GM12878 (cell line): ENCODE data around the gene EFCAB8. TPM values are rescaled to one million over a fixed set of nuclear protein-coding genes. Genes with fewer than 3 reads are reported as not detected.

ENCODE experiments used
- ATAC-seq: fragments of 200-7000 bp; cut with Tn5 transposase; 3 replicates; pipeline ENCODE4 v1.9.1; 2020; ENCODE audit warnings: mild to moderate bottlenecking, moderate library complexity
- BruUV-seq: library from RNA; stranded (reverse); fragments of 400-500 nt; replicated peaks from 2 replicates; lab custom pipeline; 2021; lab: Mats Ljungman, UMichigan
- CTCF ChIA-PET: fragments of 300-600 bp; sonication (Branson Sonifier 250); formaldehyde crosslinking; extraction: SDS; loops from one replicate; lab custom pipeline; 2021; ENCODE audit warnings: inconsistent platforms; lab: Yijun Ruan, JAX
- POLR2A ChIA-PET: fragments of 350-600 bp; formaldehyde crosslinking; extraction: SDS; loops from one replicate; lab custom pipeline; 2021; ENCODE audit warnings: inconsistent platforms; lab: Charles Lee
- RAD21 ChIA-PET: fragments of 300-600 bp; sonication (Branson Sonifier 250); formaldehyde crosslinking; loops from one replicate; lab custom pipeline; 2023; ENCODE audit warnings: antibody characterized with exemption; ENCODE audit not compliant: unreplicated experiment; lab: Charles Lee
- SMC1A ChIA-PET: fragments of 300-600 bp; sonication (Branson Sonifier 250); formaldehyde crosslinking; loops from one replicate; lab custom pipeline; 2023; ENCODE audit not compliant: unreplicated experiment, uncharacterized antibody; lab: Charles Lee
- DNase-seq: peaks from one replicate; pipeline ENCODE4 v3.0.0-alpha.2; 2011; ENCODE audit warnings: low read depth, low spot score
- FAIRE-seq: peaks from 3 replicates; lab custom pipeline; 2011; peaks lifted over from hg19 to GRCh38; lab: Jason Lieb, UNC
- H2AFZ ChIP-seq: 2 replicates; pipeline ENCODE4 v1.6.0; 2011; ENCODE audit warnings: low read depth, low read length, control low read depth; ENCODE audit not compliant: control insufficient read depth
- H3K27ac ChIP-seq: 2 replicates; pipeline ENCODE4 v1.5.1; 2011; ENCODE audit warnings: control low read depth; ENCODE audit not compliant: control insufficient read depth, insufficient read depth
- H3K27me3 ChIP-seq, 2 experiments: replicated peaks in 1 of 2; 2 replicates each; pipeline versions ENCODE4 v1.6.0 to v1.6.1; 2011; ENCODE audit warnings: low read length in 1 of 2; ENCODE audit not compliant: control insufficient read depth in 2 of 2, insufficient read depth in 2 of 2
- H3K36me3 ChIP-seq, 2 experiments: 2 replicates each; pipeline ENCODE4 v1.5.1; 2011; ENCODE audit warnings: low read length in 1 of 2; ENCODE audit not compliant: control insufficient read depth in 2 of 2, insufficient read depth in 2 of 2
- H3K4me1 ChIP-seq: 2 replicates; pipeline ENCODE4 v1.6.1; 2011; ENCODE audit warnings: mild to moderate bottlenecking, low read length, moderate library complexity, mixed read lengths; ENCODE audit not compliant: control insufficient read depth, insufficient read depth
- H3K4me2 ChIP-seq: 2 replicates; pipeline ENCODE4 v1.6.0; 2011; ENCODE audit warnings: control low read depth; ENCODE audit not compliant: control insufficient read depth, insufficient read depth
- H3K4me3 ChIP-seq: fragments of 200-600 bp; sonication (generic); 2 replicates; pipeline ENCODE4 v1.5.1; 2016
- H3K79me2 ChIP-seq: 2 replicates; pipeline ENCODE4 v1.6.0; 2011; ENCODE audit warnings: low read length; ENCODE audit not compliant: control insufficient read depth, insufficient read depth
- H3K9ac ChIP-seq: 2 replicates; pipeline ENCODE4 v1.8.0; 2011; ENCODE audit warnings: low read length, control low read depth, mixed read lengths; ENCODE audit not compliant: control insufficient read depth, insufficient read depth
- H3K9me3 ChIP-seq: replicated peaks from 3 replicates; pipeline ENCODE4 v1.5.1; 2011; ENCODE audit warnings: mild to moderate bottlenecking, low read length; ENCODE audit not compliant: control insufficient read depth, insufficient read depth
- H4K20me1 ChIP-seq: 2 replicates; pipeline ENCODE4 v1.6.0; 2011; ENCODE audit not compliant: control insufficient read depth, insufficient read depth
- ASH2L ChIP-seq: fragments of 300-600, 200-600 bp; sonication (generic); IDR thresholded peaks from 2 replicates; pipeline ENCODE4 v1.6.1; 2017; ENCODE audit warnings: low read depth, mild to moderate bottlenecking, borderline replicate concordance
- ATF3 ChIP-seq: IDR thresholded peaks from 2 replicates; pipeline ENCODE4 v1.6.1; 2011; ENCODE audit warnings: low read depth, mild to moderate bottlenecking, low read length, moderate library complexity, borderline replicate concordance; ENCODE audit errors: extremely low read depth
- BRCA1 ChIP-seq: IDR thresholded peaks from 2 replicates; pipeline ENCODE4 v1.6.1; 2011; ENCODE audit warnings: low read depth, low read length, improper control_type of control experiment
- CREB1 ChIP-seq: IDR thresholded peaks from 2 replicates; pipeline ENCODE4 v1.6.1; 2012; ENCODE audit warnings: low read depth, mild to moderate bottlenecking, inconsistent platforms
- E4F1 ChIP-seq: fragments of 450-650 bp; IDR thresholded peaks from 2 replicates; pipeline ENCODE4 v1.6.1; 2018; ENCODE audit warnings: borderline replicate concordance, mild to moderate bottlenecking; ENCODE audit not compliant: partially characterized antibody
- EGR1 ChIP-seq, 2 experiments: IDR thresholded peaks; 1 replicate in 1 of 2; 2 replicates in 1 of 2; pipeline ENCODE4 v1.6.1; 2011 to 2012; ENCODE audit warnings: low read depth in 2 of 2, low read length in 2 of 2, borderline replicate concordance in 1 of 2, mild to moderate bottlenecking in 1 of 2, moderate library complexity in 1 of 2
- EZH2 ChIP-seq: IDR thresholded peaks from 2 replicates; pipeline ENCODE4 v1.6.1; 2012; ENCODE audit warnings: low read depth, mild to moderate bottlenecking, control low read depth, inconsistent platforms, low read length, borderline replicate concordance; ENCODE audit not compliant: control insufficient read depth
- FOS ChIP-seq: IDR thresholded peaks from 3 replicates; pipeline ENCODE4 v1.6.1; 2011; ENCODE audit warnings: borderline replicate concordance; ENCODE audit not compliant: insufficient read length; ENCODE audit errors: extremely low read depth
- GATAD2B ChIP-seq: fragments of 450-650 bp; conservative IDR thresholded peaks from 2 replicates; pipeline ENCODE4 v1.6.1; 2017; ENCODE audit warnings: low read depth, mild to moderate bottlenecking, moderate library complexity
- HDAC2 ChIP-seq: fragments of 200-600 bp; sonication (generic); IDR thresholded peaks from 2 replicates; pipeline ENCODE4 v1.6.1; 2017
- KLF5 ChIP-seq: fragments of 450-650 bp; IDR thresholded peaks from 2 replicates; pipeline ENCODE4 v1.6.1; 2014; ENCODE audit warnings: mild to moderate bottlenecking; ENCODE audit not compliant: partially characterized antibody
- MEF2B ChIP-seq: fragments of 450-650 bp; IDR thresholded peaks from 2 replicates; pipeline ENCODE4 v1.6.1; 2018; ENCODE audit warnings: mild to moderate bottlenecking, moderate library complexity; ENCODE audit not compliant: partially characterized antibody, poor library complexity, severe bottlenecking
- MYB ChIP-seq: fragments of 150-350 bp; IDR thresholded peaks from 2 replicates; pipeline ENCODE4 v1.6.1; 2014; ENCODE audit warnings: mild to moderate bottlenecking, low read depth, low read length, borderline replicate concordance
- NR2C1 ChIP-seq: fragments of 450-650 bp; IDR thresholded peaks from 2 replicates; pipeline ENCODE4 v1.6.1; 2017; ENCODE audit warnings: antibody characterized with exemption, mild to moderate bottlenecking, moderate library complexity
- NR2F1 ChIP-seq: fragments of 450-650 bp; conservative IDR thresholded peaks from 2 replicates; pipeline ENCODE4 v1.6.1; 2017; ENCODE audit warnings: mild to moderate bottlenecking
- POLR2AphosphoS5 ChIP-seq: IDR thresholded peaks from 2 replicates; pipeline ENCODE4 v1.6.1; 2011; ENCODE audit warnings: mild to moderate bottlenecking, low read length, inconsistent platforms
- SMAD5 ChIP-seq: IDR thresholded peaks from 2 replicates; pipeline ENCODE4 v1.6.1; 2016; ENCODE audit warnings: antibody characterized with exemption, low read depth
- ZBTB40 ChIP-seq: fragments of 450-650 bp; IDR thresholded peaks from 2 replicates; pipeline ENCODE4 v1.6.1; 2016; ENCODE audit warnings: mild to moderate bottlenecking, moderate library complexity, borderline replicate concordance
- ZNF384 ChIP-seq: IDR thresholded peaks from 2 replicates; pipeline ENCODE4 v1.6.1; 2012; ENCODE audit warnings: low read depth, mild to moderate bottlenecking, low read length, improper control_type of control experiment, borderline replicate concordance
- in situ Hi-C: fragments of 300-500 bp; cut with MboI; formaldehyde crosslinking; loops from 9 replicates; pipeline ENCODE4 v1.14.3; 2018; ENCODE audit warnings: mixed read lengths
- intact Hi-C: fragments of 100-400 bp; cut with micrococcal nuclease; formaldehyde crosslinking; loops from one replicate; pipeline ENCODE4 v1.14.2; 2022; ENCODE audit not compliant: unreplicated experiment
- polyA plus RNA-seq, 11 experiments: library from polyadenylated mRNA; depleted of rRNA in 4 of 11; unstranded in 6 of 11; stranded (reverse) in 5 of 11; fragments of >200 nt; fragmentation: Nextera tagmentation in 4 of 11; fragmentation: Illumina TruSeq in 1 of 11; extraction: Ambion mirVana in 4 of 11; extraction: Trizol in 1 of 11; gene quantifications; 1 replicate in 1 of 11; 2 replicates in 10 of 11; pipeline versions ENCODE4 v1.2.1 to v1.2.3, GENCODE V29; 2011 to 2016; ENCODE audit warnings: inconsistent platforms in 2 of 11, missing spikeins in 2 of 11, low read depth in 1 of 11
- total RNA-seq, 4 experiments: library from RNA; depleted of rRNA in 3 of 4; stranded (reverse); fragments of >200 nt in 3 of 4; fragmentation: Illumina TruSeq in 1 of 4; extraction: Trizol in 1 of 4; gene quantifications; 2 replicates each; pipeline versions ENCODE4 v1.2.1 to v1.2.3, GENCODE V29; 2013 to 2021

Gene EFCAB8
- total and polyA plus RNA-seq, 10 of the 15 experiments (the other 5 are each of a cell fraction or from before 2014, with no cell fraction given), result 0.04 to 0.18 (median 0.06) TPM; not detected in 4

GRCh38 chr20:32957459-32957858 lies 98.7 kb downstream of the EFCAB8 start (continued):
- TF ChIP-seq EGR1 (IDR thresholded peaks at IDR 0.05; ENCODE audit: borderline replicate concordance in 1 of 2, low read depth in 2 of 2, low read length in 2 of 2), result no peak
- TF ChIP-seq SMAD5, result no peak
- TF ChIP-seq ASH2L, result no peak
- TF ChIP-seq EZH2, result no peak
- no peak for TF ChIP-seq POLR2AphosphoS5

- ATAC-seq (no peak), FAIRE-seq (no peak), DNase-seq (no peak)
- no peaks in the 10 kb centered on the region for H4K20me1 ChIP-seq
- ChIA-PET CTCF (no interaction called here), SMC1A (no interaction called here), POLR2A (no interaction called here), RAD21 (no interaction called here)
- H3K79me2 ChIP-seq, result no peaks in the 10 kb centered on the region
- H3K4me2 ChIP-seq, result no peak overlapping the region
- H3K9ac ChIP-seq, result no peak overlapping the region
- H3K4me1 ChIP-seq, result no peaks in the 10 kb centered on the region
- H3K9me3 ChIP-seq, result no peaks in the 10 kb centered on the region; the same call in 2 of the 3 replicates
- H3K27me3 ChIP-seq, result no peaks in the 10 kb centered on the region
- in situ Hi-C loops, result no loop called here
- no TSS peak for BruUV-seq
- no peak overlapping the region for H2AFZ ChIP-seq
- intact Hi-C loops, result no loop called here
- no peak overlapping the region for H3K27ac ChIP-seq
- no peaks in the 10 kb centered on the region for H3K36me3 ChIP-seq
- no peak overlapping the region for H3K4me3 ChIP-seq
- TF ChIP-seq BRCA1 (no peak), ZNF384 (no peak), NR2C1 (no peak), GATAD2B (no peak), ATF3 (no peak), CREB1 (no peak), MYB (no peak), POLR2AphosphoS5 (no peak), E4F1 (no peak), KLF5 (no peak), MEF2B (no peak), ZBTB40 (no peak), HDAC2 (no peak), NR2F1 (no peak), FOS (no peak)
Measured at GRCh38 chr20:32958574-32958973, 99.9 kb downstream of the EFCAB8 start.
